CD4-positive, alpha-beta T cell treated with Interleukin-1 beta for 1 hour (primary cell): ENCODE results near the gene STXBP6.
A peak's percentile ranks its signal among the peaks of the same experiment; 100 is the strongest.

Source experiments
- DNase-seq, 2 donors: peaks; one replicate each; pipeline ENCODE4 v3.0.0-alpha.2; 2020 to 2022

Gene STXBP6

GRCh38 chr14:25050269-25051150 is 563 bp upstream of the STXBP6 start:
- no peak for DNase-seq

GRCh38 chr14:25049093-25049567 is 817 bp downstream of the STXBP6 start:
- no peak for DNase-seq

GRCh38 chr14:25048170-25049016 is 1.6 kb downstream of the STXBP6 start:
- DNase-seq: no peak

- DNase-seq: no peak
Observed at GRCh38 chr14:25046301-25046943, 3.5 kb downstream of the STXBP6 start.

- no peak for DNase-seq
Observed at GRCh38 chr14:25044106-25044698, 5.7 kb downstream of the STXBP6 start.

- DNase-seq: no peak
Observed at GRCh38 chr14:25042362-25043299, 7.3 kb downstream of the STXBP6 start.

- DNase-seq: no peak
Observed at GRCh38 chr14:25041898-25042297, 8.0 kb downstream of the STXBP6 start.

- no peak for DNase-seq
Observed at GRCh38 chr14:25041484-25041883, 8.5 kb downstream of the STXBP6 start.

- DNase-seq: no peak
Observed at GRCh38 chr14:25039933-25040332, 10.0 kb downstream of the STXBP6 start.

- no peak for DNase-seq
Observed at GRCh38 chr14:25038044-25038668, 11.8 kb downstream of the STXBP6 start.

- DNase-seq: no peak
Observed at GRCh38 chr14:25037032-25037431, 12.9 kb downstream of the STXBP6 start.

GRCh38 chr14:25034803-25035681 is 14.9 kb downstream of the STXBP6 start:
- DNase-seq: no peak

- no peak for DNase-seq
Observed at GRCh38 chr14:25033358-25033757, 16.6 kb downstream of the STXBP6 start.

GRCh38 chr14:25032092-25032784 is 17.7 kb downstream of the STXBP6 start:
- DNase-seq: peak in 1 of 2 donors; percentile 12

- DNase-seq: no peak
Observed at GRCh38 chr14:25026476-25027137, 23.3 kb downstream of the STXBP6 start.

GRCh38 chr14:25019892-25020291 is 30.1 kb downstream of the STXBP6 start:
- no peak for DNase-seq

- DNase-seq: no peak
Observed at GRCh38 chr14:25017562-25017961, 32.4 kb downstream of the STXBP6 start.

GRCh38 chr14:25015761-25016160 is 34.2 kb downstream of the STXBP6 start:
- no peak for DNase-seq

GRCh38 chr14:25014440-25014839 is 35.5 kb downstream of the STXBP6 start:
- DNase-seq: no peak
